Stimulated activated CD4-positive, alpha-beta T cell treated with anti-CD3 and anti-CD28 coated beads, Interleukin-1b, Interleukin-23, amount 100 ng/mL, for 48 hours (primary cell): ENCODE data around the gene OR5H15.
"Not testable (repeated sequence)": the region's sequence is repeated elsewhere in the genome, so short reads cannot be mapped to it uniquely, and the experiment has no call there.

ENCODE experiments used
- DNase-seq: peaks from one replicate; pipeline ENCODE4 v3.0.0-alpha.2; 2020

The OR5H15 gene

GRCh38 chr3:98166396-98166795 lies at the start of gene OR5H15:
OR5H15 (plus strand) TSS chr3:98166696; CDS start chr3:98168700, 2,004 bp downstream.
- DNase-seq = no peak

- no peak for DNase-seq
Measured at GRCh38 chr3:98130421-98130820, 36.1 kb upstream of the OR5H15 start, which contains the start of gene OR5H1. OR5H1 (plus strand) TSS chr3:98130721; CDS start chr3:98132698, 1,977 bp downstream.

- no peak for DNase-seq
Measured at GRCh38 chr3:98136631-98137030, 29.9 kb upstream of the OR5H15 start.

- DNase-seq = not testable (repeated sequence)
Measured at GRCh38 chr3:98137826-98138557, 28.5 kb upstream of the OR5H15 start.

- DNase-seq = no peak
Measured at GRCh38 chr3:98140531-98140930, 26.0 kb upstream of the OR5H15 start.

GRCh38 chr3:98147179-98147578 lies 19.3 kb upstream of the OR5H15 start, which contains the start of gene OR5H14:
OR5H14 (plus strand) TSS chr3:98147479; CDS start chr3:98149386, 1,907 bp downstream.
- DNase-seq = no peak

GRCh38 chr3:98148751-98149150 lies 17.7 kb upstream of the OR5H15 start:
- DNase-seq = no peak

GRCh38 chr3:98149456-98149855 lies 17.0 kb upstream of the OR5H15 start:
- not testable (repeated sequence) for DNase-seq

- DNase-seq = no peak
Measured at GRCh38 chr3:98151241-98151640, 15.3 kb upstream of the OR5H15 start.

GRCh38 chr3:98171071-98171470 lies 4.6 kb downstream of the OR5H15 start:
- DNase-seq = no peak

GRCh38 chr3:98172621-98173020 lies 6.1 kb downstream of the OR5H15 start:
- no peak for DNase-seq

GRCh38 chr3:98180319-98180890 lies 13.9 kb downstream of the OR5H15 start:
- DNase-seq = no peak

- DNase-seq = no peak
Measured at GRCh38 chr3:98182196-98182595, 15.7 kb downstream of the OR5H15 start.

- no peak for DNase-seq
Measured at GRCh38 chr3:98185180-98185579, 18.7 kb downstream of the OR5H15 start.

GRCh38 chr3:98188545-98188944 lies 22.0 kb downstream of the OR5H15 start:
- DNase-seq = no peak

GRCh38 chr3:98190911-98191310 lies 24.4 kb downstream of the OR5H15 start:
- DNase-seq = not testable (repeated sequence)

GRCh38 chr3:98196293-98196692 lies 29.8 kb downstream of the OR5H15 start:
- not testable (repeated sequence) for DNase-seq

GRCh38 chr3:98199020-98199419 lies 32.5 kb downstream of the OR5H15 start:
- no peak for DNase-seq

- no peak for DNase-seq
Measured at GRCh38 chr3:98209244-98209643, 42.7 kb downstream of the OR5H15 start.

- no peak for DNase-seq
Measured at GRCh38 chr3:98213276-98213675, 46.8 kb downstream of the OR5H15 start.

GRCh38 chr3:98215051-98215450 lies 48.6 kb downstream of the OR5H15 start:
- DNase-seq = no peak
